Mesangial cell (primary cell): ENCODE measurements around the gene PCSK4. TPM values are rescaled to one million over a fixed set of nuclear protein-coding genes. Genes with fewer than 3 reads are reported as not detected.

Source experiments
- total RNA-seq: library from RNA; depleted of rRNA; stranded (reverse); fragments of >200 nt; gene quantifications from 2 replicates; pipeline ENCODE4 v1.2.3, GENCODE V29; 2015

PCSK4 gene
- 3.9 and 10.8 TPM in 2 replicates for total RNA-seq

DNA sequence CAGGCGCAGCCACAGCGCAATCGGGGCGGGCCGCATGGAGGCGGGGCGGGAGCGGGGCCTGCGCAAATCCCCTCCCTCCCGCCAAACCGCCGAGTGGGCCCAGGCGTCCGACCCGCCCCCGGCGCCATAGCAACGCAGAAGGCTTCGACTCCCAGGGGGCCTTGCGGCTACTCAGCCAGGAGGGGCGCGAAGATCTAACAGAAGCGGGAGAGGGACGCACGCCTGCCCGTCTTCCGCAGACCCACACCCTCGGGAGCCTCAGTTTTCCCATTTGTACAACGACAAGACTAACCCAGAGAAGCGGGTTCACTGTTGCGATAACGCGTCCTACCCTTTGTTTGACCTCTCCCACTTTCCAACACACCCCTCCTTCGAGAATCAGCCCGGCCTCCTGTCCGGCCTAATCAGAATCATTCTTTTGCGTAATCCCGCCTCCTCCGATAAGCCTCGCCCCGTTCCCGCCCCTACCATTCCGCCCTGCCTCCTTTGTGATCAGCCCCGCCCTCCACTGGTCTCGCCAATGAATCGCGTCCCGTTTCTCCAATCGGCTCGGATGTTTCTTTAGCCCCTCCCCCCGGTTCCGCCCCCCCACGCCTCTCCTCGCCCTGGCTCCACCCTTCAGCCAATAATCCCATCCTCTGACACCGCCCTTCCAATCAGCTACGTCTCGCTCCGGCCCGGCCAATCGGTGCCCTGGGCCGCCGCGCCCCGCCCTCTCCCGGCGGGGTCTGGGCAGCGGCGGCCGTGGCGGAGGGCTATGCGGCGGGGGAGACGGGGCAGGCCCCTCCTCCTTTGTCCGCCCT is at the start of gene PCSK4:
Gene PCSK4 (minus strand): TSS at position 40 of the 803 bp plus-strand sequence. CDS start 4 bp downstream, at position 36.

DNA sequence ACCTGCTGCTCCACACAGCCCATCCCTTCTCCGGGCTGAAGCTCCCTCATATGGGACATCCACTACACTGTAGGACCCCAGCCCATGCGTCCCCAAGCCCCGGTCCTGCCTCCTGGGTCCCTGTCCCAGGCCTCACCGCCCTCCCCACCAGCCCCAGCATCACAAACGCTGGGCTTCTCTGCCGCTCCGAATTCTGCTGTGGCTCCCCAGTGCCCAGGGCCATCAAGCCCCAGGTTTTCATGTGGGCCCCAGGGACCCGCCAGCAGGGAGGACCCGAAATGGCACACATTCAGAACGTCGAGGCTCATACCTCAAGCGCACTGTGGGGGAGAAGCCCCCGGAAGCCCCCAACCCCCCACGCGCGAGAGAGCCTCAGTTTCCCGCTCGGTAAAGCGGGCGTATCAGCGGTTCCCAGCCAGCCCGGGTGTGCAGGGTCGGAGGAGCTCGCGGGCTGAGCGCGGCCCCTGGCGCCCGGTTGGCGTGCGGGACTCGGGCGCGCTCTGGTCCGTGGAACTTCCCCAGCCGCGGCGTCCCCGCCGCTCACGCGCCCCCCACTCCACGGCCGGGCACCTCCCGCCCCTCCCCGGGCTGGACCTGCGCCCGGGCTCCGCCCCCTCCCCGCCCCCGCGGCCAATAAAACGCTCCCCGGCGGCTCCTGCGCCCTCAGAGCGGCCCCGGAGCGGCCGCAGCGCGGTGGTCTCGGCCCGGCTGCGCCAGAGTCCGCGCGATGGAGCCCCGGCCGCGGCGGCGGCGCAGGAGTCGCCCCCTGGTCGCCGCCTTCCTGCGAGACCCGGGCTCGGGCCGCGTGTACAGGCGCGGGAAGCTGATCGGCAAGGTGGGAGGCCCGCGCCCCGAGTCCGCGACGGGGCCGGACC is 33.5 kb upstream of the PCSK4 start, which contains the start of gene PLK5:
Gene PLK5 (plus strand): TSS at position 666 of the 875 bp plus-strand sequence. CDS start 2,920 bp downstream, outside the sequence.

GRCh38 chr19:1512671-1513498 is 22.7 kb upstream of the PCSK4 start, which contains the start of gene ADAMTSL5:
Gene ADAMTSL5 (minus strand): TSS chr19:1513019. CDS start chr19:1510943, 2,076 bp downstream.

DNA sequence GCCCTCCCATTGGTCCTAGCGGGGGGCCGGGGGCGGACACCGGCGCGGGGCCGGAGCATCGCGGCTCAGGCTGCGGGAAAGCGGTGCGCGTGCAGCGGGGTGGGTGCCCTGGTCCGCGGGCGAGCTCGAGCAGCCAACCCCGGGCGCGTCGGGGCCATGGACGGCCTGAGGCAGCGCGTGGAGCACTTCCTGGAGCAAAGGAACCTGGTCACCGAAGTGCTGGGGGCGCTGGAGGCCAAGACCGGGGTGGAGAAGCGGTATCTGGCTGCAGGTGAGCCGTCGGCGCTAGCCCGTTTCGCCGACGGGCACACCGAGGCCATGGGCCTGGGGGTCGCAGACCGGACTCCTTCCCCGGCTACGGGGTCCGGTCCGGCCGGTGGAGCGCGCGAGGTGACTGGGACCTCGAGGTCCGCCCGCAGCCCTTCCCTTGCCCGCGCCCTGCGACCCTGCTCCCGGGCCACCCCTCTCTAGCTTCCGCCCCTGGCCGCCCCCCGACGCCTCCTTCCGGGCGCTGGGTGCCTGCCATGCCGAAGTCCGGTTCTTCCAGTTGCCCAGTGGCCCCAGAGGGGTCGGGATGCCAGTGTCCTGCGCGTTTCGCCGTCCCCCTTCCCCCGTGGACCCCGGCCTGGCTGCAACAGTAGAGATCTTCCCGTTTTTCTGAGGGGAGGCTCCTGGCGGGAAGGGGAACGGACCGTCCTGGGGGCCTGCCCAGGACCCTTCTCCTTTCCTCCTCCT is 1.1 kb upstream of the PCSK4 start, which contains the start of gene REEP6:
Gene REEP6 (plus strand): TSS at position 68 of the 735 bp plus-strand sequence. CDS start 89 bp downstream, at position 157.

DNA sequence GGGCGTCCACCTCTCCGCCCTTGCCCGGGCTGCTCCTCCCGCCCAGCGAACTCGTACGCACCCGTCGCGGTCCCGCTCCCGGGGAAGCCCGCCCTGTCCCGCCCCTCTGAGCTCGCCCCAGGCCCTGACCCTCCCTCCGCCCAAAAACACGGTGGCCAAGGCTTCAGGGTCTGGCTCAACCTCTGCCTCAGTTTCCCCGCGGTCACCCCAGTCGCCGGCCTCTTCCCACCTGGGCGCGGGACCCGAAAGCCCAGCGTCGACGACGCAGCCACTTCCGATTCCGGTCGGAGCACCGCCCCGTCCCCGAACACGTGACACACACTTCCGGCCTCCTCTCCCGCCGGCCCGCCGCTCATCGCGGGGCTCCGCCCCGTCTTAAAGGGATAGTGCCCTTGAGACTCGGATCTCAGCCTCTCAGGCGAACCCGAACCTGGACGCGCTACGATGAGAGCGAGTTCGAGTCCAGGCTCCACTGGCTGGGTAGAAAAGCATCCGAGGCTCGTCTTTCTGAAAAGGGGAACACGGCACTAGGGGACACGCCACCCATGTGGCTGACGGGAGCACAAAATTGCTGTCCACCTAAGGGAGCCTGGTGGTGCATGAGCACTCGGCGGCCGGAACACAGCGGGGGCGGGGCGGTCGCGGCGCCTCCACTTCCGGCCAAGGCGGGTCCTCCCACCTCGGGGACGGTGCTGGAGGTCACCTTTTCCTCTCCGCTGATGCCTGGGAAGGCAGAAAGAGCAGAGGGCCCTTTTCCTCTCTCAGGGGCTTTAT is 11.0 kb downstream of the PCSK4 start, which contains the start of gene C19orf25:
Gene C19orf25 (minus strand): TSS at position 282 of the 774 bp plus-strand sequence. CDS start 312 bp downstream, outside the sequence.

GRCh38 chr19:1449467-1450442 is 40.4 kb downstream of the PCSK4 start, which contains the start of gene APC2:
Gene APC2 (plus strand): TSS chr19:1450121. CDS start chr19:1453002, 2,881 bp downstream.

DNA sequence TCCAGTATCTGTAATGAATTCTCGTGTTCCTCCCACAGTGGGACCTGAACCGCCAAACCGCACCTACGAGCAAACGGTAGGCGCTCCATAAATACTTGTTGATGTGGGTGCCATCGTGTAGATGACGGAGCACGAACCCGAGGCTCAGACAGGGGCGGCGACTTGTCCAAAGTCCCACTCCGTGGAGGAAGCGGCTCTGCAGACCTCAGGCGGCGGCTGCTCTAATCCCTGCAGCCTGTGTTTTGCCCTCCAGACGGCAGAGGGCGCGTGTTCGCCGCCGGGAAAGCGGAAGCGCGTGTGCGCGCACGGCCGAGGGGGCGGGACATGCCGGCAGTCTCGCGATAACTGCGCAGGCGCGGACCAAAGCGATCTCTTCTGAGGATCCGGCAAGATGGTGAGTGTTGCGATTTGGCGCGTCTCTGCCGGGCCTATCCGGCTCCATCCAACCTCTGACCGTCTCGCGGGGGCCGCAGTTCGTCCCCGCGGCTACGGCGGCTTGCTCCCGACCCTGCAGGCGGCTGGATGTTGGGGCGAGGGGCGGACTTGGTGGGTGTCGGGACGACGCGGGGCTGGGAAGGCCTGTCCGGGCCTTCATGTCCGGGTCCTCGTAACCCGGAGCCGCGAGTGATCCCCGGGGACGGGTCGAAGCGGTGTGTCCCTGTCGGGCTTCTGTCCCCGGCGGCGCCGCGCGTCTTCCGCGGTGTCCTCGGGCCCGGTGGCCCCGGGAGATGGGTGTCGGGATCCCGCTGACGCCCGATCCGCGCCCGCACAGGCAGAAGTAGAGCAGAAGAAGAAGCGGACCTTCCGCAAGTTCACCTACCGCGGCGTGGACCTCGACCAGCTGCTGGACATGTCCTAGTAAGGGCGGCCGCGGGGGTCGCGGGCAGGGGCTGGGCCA is 51.9 kb downstream of the PCSK4 start, which contains the start of gene RPS15:
Gene RPS15 (plus strand): TSS at position 362 of the 898 bp plus-strand sequence. CDS start 30 bp downstream, at position 392.

Other genes starting within 250 kb of the PCSK4 start
- 145 and 173 TPM in 2 replicates for gene ATP5F1D, start 248.6 kb downstream of the PCSK4 start, total RNA-seq
- gene MIDN, start 241.8 kb downstream of the PCSK4 start, total RNA-seq, result 47.1 and 61.0 TPM in 2 replicates
- 119 and 190 TPM in 2 replicates for gene CIRBP, start 221.0 kb downstream of the PCSK4 start, total RNA-seq
- 92.3 and 109 TPM in 2 replicates for gene FAM174C, start 214.8 kb downstream of the PCSK4 start, total RNA-seq
- 0.65 and 2.3 TPM in 2 replicates for gene EFNA2, start 204.5 kb downstream of the PCSK4 start, total RNA-seq
- 172 and 183 TPM in 2 replicates for gene NDUFS7, start 106.4 kb downstream of the PCSK4 start, total RNA-seq
- 21.5 and 44.2 TPM in 2 replicates for gene GAMT, start 88.8 kb downstream of the PCSK4 start, total RNA-seq
- gene DAZAP1, start 82.8 kb downstream of the PCSK4 start, total RNA-seq, result 71.4 and 138 TPM in 2 replicates
- 1,692 and 1,880 TPM in 2 replicates for gene RPS15, start 52.0 kb downstream of the PCSK4 start, total RNA-seq
- gene APC2, start 40.2 kb downstream of the PCSK4 start, total RNA-seq, result 0.98 and 1.0 TPM in 2 replicates
- 26.1 and 55.5 TPM in 2 replicates for gene C19orf25, start 11.1 kb downstream of the PCSK4 start, total RNA-seq
- 5.2 and 7.6 TPM in 2 replicates for gene REEP6, start 831 bp upstream of the PCSK4 start, total RNA-seq
- 0.65 and 4.4 TPM in 2 replicates for gene ADAMTSL5, start 22.7 kb upstream of the PCSK4 start, total RNA-seq
- gene PLK5, start 33.7 kb upstream of the PCSK4 start, total RNA-seq, result 0.13 TPM in 1 of 2 replicates, not detected in the other
- gene MEX3D, start 78.0 kb upstream of the PCSK4 start, total RNA-seq, result 72.6 and 109 TPM in 2 replicates
- gene MBD3, start 102.5 kb upstream of the PCSK4 start, total RNA-seq, result 119 and 157 TPM in 2 replicates
- 101 and 169 TPM in 2 replicates for gene UQCR11, start 115.1 kb upstream of the PCSK4 start, total RNA-seq
- 164 and 236 TPM in 2 replicates for gene TCF3, start 162.3 kb upstream of the PCSK4 start, total RNA-seq